Kidney epithelial cell (primary cell): ENCODE results near the gene OR5AS1. TPM values are rescaled to one million over a fixed set of nuclear protein-coding genes. Genes with fewer than 3 reads are reported as not detected.
"Not testable (repeated sequence)": the region's sequence is repeated elsewhere in the genome, so short reads cannot be mapped to it uniquely, and the experiment has no call there.

Source experiments
- DNase-seq: peaks from one replicate; pipeline ENCODE4 v3.0.0-alpha.2; 2010; ENCODE audit warnings: low read depth
- H3K27me3 ChIP-seq: 2 replicates; pipeline ENCODE4 v1.6.0; 2011; ENCODE audit warnings: low read length; ENCODE audit not compliant: control insufficient read depth, insufficient read depth
- H3K36me3 ChIP-seq: 2 replicates; pipeline ENCODE4 v1.5.1; 2011; ENCODE audit warnings: low read length; ENCODE audit not compliant: control insufficient read depth, insufficient read depth
- H3K4me3 ChIP-seq: 2 replicates; pipeline ENCODE4 v1.5.1; 2011; ENCODE audit warnings: low read depth, mild to moderate bottlenecking, control low read depth, low read length
- total RNA-seq: library from RNA; depleted of rRNA; stranded (reverse); fragments of >200 nt; gene quantifications from 2 replicates; pipeline ENCODE4 v1.2.3, GENCODE V29; 2015
- TF ChIP-seq, protein P1 (sequence below): IDR thresholded peaks from 2 replicates; pipeline ENCODE4 v1.5.1; 2011; ENCODE audit warnings: mild to moderate bottlenecking, moderate library complexity, low read length, control low read depth, inconsistent platforms; ENCODE audit not compliant: insufficient read depth, poor library complexity, severe bottlenecking

OR5AS1 gene
- total RNA-seq, 1 donor from 2014 or later: not detected

- Histone ChIP-seq H3K27me3 (no peaks in the 10 kb centered on the region), H3K36me3 (no peaks in the 10 kb centered on the region), H3K4me3 (no peak overlapping the region)
- TF ChIP-seq, protein P1, sequence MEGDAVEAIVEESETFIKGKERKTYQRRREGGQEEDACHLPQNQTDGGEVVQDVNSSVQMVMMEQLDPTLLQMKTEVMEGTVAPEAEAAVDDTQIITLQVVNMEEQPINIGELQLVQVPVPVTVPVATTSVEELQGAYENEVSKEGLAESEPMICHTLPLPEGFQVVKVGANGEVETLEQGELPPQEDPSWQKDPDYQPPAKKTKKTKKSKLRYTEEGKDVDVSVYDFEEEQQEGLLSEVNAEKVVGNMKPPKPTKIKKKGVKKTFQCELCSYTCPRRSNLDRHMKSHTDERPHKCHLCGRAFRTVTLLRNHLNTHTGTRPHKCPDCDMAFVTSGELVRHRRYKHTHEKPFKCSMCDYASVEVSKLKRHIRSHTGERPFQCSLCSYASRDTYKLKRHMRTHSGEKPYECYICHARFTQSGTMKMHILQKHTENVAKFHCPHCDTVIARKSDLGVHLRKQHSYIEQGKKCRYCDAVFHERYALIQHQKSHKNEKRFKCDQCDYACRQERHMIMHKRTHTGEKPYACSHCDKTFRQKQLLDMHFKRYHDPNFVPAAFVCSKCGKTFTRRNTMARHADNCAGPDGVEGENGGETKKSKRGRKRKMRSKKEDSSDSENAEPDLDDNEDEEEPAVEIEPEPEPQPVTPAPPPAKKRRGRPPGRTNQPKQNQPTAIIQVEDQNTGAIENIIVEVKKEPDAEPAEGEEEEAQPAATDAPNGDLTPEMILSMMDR: no peak
- DNase-seq: no peak
These were observed 22.0 kb downstream of the OR5AS1 start for GRCh38 chr11:56049487-56049886.

DNA sequence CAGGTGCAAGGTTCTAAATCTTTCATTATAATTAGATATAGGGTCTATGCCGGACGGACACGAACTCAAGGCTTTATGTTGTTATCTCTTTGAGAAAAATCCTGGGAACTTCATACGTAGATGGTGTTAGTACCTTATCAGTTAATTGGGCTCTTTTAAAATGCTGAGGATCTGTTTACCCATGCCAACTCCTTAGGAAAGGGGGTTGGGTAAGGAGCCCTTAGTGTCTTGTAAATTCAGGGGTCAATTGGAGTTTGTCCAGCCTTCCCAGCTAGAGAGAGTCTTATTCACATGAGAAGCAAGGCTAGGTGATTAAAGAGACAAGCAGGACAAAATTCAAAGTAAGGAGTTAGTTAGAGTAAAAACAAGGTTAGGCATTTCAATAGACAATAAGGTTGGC is 28.9 kb downstream of the OR5AS1 start:
- DNase-seq, H3K36me3 ChIP-seq, H3K27me3 ChIP-seq, H3K4me3 ChIP-seq: not testable (repeated sequence)

- not testable (repeated sequence) for DNase-seq, H3K4me3 ChIP-seq, H3K36me3 ChIP-seq, H3K27me3 ChIP-seq
These were observed 30.3 kb downstream of the OR5AS1 start for GRCh38 chr11:56057661-56058237.

- DNase-seq, H3K4me3 ChIP-seq, H3K36me3 ChIP-seq, H3K27me3 ChIP-seq: not testable (repeated sequence)
These were observed 30.9 kb downstream of the OR5AS1 start for GRCh38 chr11:56058260-56058780.

DNA sequence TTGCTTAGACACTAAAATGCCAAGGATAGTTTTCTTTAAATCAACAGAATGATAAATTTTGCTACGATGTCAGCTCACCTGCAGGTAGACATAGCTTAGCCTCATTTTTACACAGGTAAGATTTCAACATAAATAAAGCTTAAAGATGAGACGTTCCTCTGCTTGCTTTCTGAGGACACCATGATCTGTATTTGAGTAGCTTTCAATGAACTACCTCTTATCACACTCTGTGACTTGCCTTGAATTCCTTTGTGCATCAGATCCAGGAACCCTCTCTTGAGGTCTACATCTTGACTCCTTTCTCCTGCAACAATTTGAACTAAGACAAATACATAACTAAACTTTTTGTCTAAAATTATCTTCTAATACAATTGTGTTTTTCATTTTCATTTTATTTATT is 39.5 kb downstream of the OR5AS1 start:
- Histone ChIP-seq H3K36me3 (no peaks in the 10 kb centered on the region), H3K27me3 (no peaks in the 10 kb centered on the region), H3K4me3 (no peak overlapping the region)
- TF ChIP-seq, protein P1: no peak
- no peak for DNase-seq

Other genes starting within 250 kb of the OR5AS1 start
- not detected in 2 replicates for gene OR5D14, start 232.1 kb upstream of the OR5AS1 start, total RNA-seq
- gene OR5L1, start 216.3 kb upstream of the OR5AS1 start, total RNA-seq: not detected in 2 replicates
- not detected in 2 replicates for gene OR5D18, start 208.0 kb upstream of the OR5AS1 start, total RNA-seq
- gene OR5L2, start 200.4 kb upstream of the OR5AS1 start, total RNA-seq: not detected in 2 replicates
- not detected in 2 replicates for gene OR5D16, start 188.9 kb upstream of the OR5AS1 start, total RNA-seq
- not detected in 2 replicates for gene TRIM51, start 144.4 kb upstream of the OR5AS1 start, total RNA-seq
- gene OR5W2, start 113.1 kb upstream of the OR5AS1 start, total RNA-seq: not detected in 2 replicates
- gene OR5I1, start 91.3 kb upstream of the OR5AS1 start, total RNA-seq: not detected in 2 replicates
- gene OR10AG1, start 57.7 kb upstream of the OR5AS1 start, total RNA-seq: not detected in 2 replicates
- gene OR5F1, start 33.0 kb upstream of the OR5AS1 start, total RNA-seq: not detected in 2 replicates
- gene OR8I2, start 65.7 kb downstream of the OR5AS1 start, total RNA-seq: not detected in 2 replicates
- gene OR8H2, start 76.0 kb downstream of the OR5AS1 start, total RNA-seq: not detected in 2 replicates
- gene OR8H3, start 94.7 kb downstream of the OR5AS1 start, total RNA-seq: not detected in 2 replicates
- not detected in 2 replicates for gene OR8J3, start 112.5 kb downstream of the OR5AS1 start, total RNA-seq
- not detected in 2 replicates for gene OR8K5, start 132.7 kb downstream of the OR5AS1 start, total RNA-seq
- not detected in 2 replicates for gene OR5J2, start 149.0 kb downstream of the OR5AS1 start, total RNA-seq
- not detected in 2 replicates for gene OR5T2, start 206.6 kb downstream of the OR5AS1 start, total RNA-seq
- not detected in 2 replicates for gene OR5T3, start 224.6 kb downstream of the OR5AS1 start, total RNA-seq
- gene OR5T1, start 246.5 kb downstream of the OR5AS1 start, total RNA-seq: not detected in 2 replicates